Measurements from ENCODE around the gene COL17A1. TPM values are rescaled to one million over a fixed set of nuclear protein-coding genes. Genes with fewer than 3 reads are reported as not detected.
A peak's percentile ranks its signal among the peaks of the same experiment; 100 is the strongest.

COL17A1 gene
- total RNA-seq, 2 experiments from 2014 or later = not detected

DNA sequence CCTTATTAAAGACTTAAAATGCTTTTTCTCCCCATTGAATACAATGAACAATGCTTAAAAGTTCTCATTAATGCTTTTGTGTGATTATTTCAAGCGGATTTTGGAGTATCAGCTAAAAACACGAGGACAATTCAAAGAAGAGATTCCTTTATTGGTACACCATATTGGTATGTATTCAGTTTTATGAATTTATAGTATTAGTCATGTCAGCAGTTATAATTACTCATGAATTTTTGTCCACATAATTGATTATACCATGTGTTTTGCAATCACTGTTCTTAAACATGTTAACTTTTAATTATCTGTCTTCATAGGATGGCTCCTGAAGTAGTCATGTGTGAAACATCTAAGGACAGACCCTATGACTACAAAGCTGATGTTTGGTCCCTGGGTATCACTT lies 86.9 kb downstream of the COL17A1 start:
- DNase-seq = no peak
- no peak overlapping the region for H3K4me3 Mint-ChIP-seq
- H3K27ac Mint-ChIP-seq = no peak overlapping the region
- no peaks in the 10 kb centered on the region for H3K9me3 Mint-ChIP-seq
- intact Hi-C loops (cut with micrococcal nuclease) = no loop called here
- H3K4me1 Mint-ChIP-seq (ENCODE audit: low read depth) = peaks cover 15% of the 10 kb centered on the region
- H3K27me3 Mint-ChIP-seq = no peaks in the 10 kb centered on the region
- ChIA-PET POLR2A (no interaction called here), CTCF (interaction anchor here (1.3 kb wide), 1 partner anchor 12 kb away, joined by 4 read pairs; no protein-coding TSS in a partner anchor)
- H3K36me3 Mint-ChIP-seq = peaks cover 35% of the 10 kb centered on the region

DNA sequence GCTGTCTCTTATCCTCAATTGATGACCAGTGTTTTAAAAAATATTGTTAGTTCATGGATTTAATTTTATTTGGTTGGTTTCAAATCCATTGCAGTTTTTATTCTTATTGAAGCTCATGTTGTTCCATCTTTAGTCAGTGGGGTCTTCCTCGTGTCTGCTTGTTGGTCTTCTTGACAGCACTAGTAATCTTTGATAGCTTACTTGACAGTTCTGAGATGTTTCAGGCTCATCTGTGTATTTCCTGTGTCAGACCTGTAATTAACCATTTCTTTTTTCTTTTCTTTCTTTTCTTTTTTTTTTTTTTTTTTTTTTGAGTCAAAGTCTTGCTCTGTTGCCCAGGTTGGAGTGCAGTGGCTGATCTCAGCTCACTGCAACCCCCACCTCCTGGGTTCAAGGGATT lies 90.5 kb downstream of the COL17A1 start:
- Mint-ChIP-seq H3K36me3 (peaks cover 18% of the 10 kb centered on the region), H3K27ac (peak overlapping the region; percentile 65), H3K27me3 (no peaks in the 10 kb centered on the region), H3K4me3 (no peak overlapping the region), H3K9me3 (no peaks in the 10 kb centered on the region), H3K4me1 (ENCODE audit: low read depth) (peaks cover 8% of the 10 kb centered on the region)
- POLR2A ChIA-PET = no interaction called here
- CTCF ChIA-PET = interaction anchor here (0.6 to 0.8 kb wide), 2 partner anchors 105 to 109 kb away, joined by 3 read pairs; no protein-coding TSS in a partner anchor
- intact Hi-C loops (cut with micrococcal nuclease) = no loop called here
- no peak for DNase-seq

DNA sequence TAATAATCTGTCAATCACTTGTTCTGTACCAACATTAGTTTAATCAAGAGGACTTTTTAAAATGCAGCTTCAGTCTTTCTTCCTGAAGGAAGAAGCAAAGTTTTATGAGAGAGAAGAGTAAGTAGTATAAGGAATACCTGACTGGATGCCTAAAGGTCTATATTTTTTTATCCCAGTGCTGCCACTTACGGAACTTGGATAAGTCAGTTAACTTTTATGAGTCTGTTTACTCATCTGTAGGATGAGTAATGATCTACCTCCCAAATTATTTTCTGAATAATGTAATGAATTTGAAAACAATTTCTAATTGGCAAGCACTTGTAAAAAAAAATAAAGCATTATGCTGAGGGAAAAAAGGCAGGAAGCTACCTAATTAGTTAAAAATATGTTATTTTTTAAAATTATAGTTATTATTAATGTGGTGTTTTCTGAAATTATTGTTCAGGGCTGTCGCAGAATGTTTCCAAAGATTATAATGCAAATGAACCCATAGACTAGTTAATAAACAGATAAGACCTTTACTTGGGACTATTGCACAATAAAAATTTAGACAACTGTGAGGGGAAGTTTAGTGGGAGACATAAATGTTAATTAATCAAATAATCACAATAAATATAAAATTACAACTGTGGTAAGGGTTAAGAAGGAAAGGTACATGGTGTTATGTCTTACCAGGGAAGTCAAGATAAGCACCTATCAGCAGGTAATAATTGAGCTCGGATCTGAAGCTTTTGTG lies 94.1 kb downstream of the COL17A1 start:
- H3K27me3 Mint-ChIP-seq = no peaks in the 10 kb centered on the region
- H3K36me3 Mint-ChIP-seq = peaks cover 10% of the 10 kb centered on the region
- no peak overlapping the region for H3K27ac Mint-ChIP-seq
- ChIA-PET CTCF (interaction anchor here (0.7 kb wide), 1 partner anchor 87 kb away, joined by 3 read pairs; no protein-coding TSS in a partner anchor), POLR2A (interaction anchor here (0.7 kb wide), 1 partner anchor 11 kb away, joined by 3 read pairs; no protein-coding TSS in a partner anchor)
- no peak overlapping the region for H3K4me3 Mint-ChIP-seq
- intact Hi-C loops (cut with micrococcal nuclease) = no loop called here
- H3K9me3 Mint-ChIP-seq = no peaks in the 10 kb centered on the region
- H3K4me1 Mint-ChIP-seq (ENCODE audit: low read depth) = peaks cover 29% of the 10 kb centered on the region
- DNase-seq = no peak

DNA sequence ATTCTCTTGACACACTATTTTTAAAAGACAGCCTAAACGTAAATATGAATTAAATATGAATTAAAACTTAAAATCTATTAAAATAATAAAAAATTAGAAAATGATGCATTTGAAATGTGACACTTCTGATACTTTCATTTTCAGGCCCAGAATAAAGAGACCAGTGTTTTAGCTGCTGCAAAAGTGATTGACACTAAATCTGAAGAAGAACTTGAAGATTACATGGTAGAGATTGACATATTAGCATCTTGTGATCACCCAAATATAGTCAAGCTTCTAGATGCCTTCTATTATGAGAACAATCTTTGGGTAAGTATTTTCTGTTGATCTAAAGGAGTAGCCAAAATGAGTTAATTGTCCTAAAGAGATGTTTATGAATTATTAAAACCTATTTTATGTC lies 95.1 kb downstream of the COL17A1 start:
- intact Hi-C loops (cut with micrococcal nuclease) = no loop called here
- CTCF ChIA-PET = no interaction called here
- POLR2A ChIA-PET = no interaction called here
- H3K9me3 Mint-ChIP-seq = no peaks in the 10 kb centered on the region
- DNase-seq = no peak
- no peaks in the 10 kb centered on the region for H3K27me3 Mint-ChIP-seq
- peaks cover 9% of the 10 kb centered on the region for H3K36me3 Mint-ChIP-seq
- no peak overlapping the region for H3K4me3 Mint-ChIP-seq
- H3K27ac Mint-ChIP-seq = no peak overlapping the region
- H3K4me1 Mint-ChIP-seq (ENCODE audit: low read depth) = peaks cover 38% of the 10 kb centered on the region

DNA sequence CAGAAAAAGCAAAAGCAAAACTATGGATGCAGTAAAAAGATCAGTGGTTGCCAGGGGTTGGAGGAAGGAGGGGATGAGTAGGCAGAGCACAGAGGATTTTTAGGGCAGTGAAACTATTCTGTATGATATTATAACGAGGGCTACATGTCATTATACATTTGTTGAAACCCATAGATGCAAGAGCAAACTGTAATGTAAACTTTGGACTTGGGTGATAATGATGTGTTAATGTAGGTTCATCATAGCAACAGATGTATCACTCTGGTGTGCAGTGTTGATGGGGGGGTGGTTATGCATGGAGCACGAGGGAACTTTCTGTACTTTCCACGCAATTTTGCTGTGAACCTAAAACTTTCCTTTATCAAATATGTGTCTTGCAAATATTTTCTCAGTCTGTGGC lies 95.6 kb downstream of the COL17A1 start:
- ChIA-PET POLR2A (no interaction called here), CTCF (no interaction called here)
- Mint-ChIP-seq H3K27ac (no peak overlapping the region), H3K9me3 (no peaks in the 10 kb centered on the region), H3K27me3 (no peaks in the 10 kb centered on the region), H3K4me1 (ENCODE audit: low read depth) (peaks cover 40% of the 10 kb centered on the region), H3K36me3 (peaks cover 8% of the 10 kb centered on the region), H3K4me3 (no peak overlapping the region)
- DNase-seq = no peak
- intact Hi-C loops (cut with micrococcal nuclease) = no loop called here

DNA sequence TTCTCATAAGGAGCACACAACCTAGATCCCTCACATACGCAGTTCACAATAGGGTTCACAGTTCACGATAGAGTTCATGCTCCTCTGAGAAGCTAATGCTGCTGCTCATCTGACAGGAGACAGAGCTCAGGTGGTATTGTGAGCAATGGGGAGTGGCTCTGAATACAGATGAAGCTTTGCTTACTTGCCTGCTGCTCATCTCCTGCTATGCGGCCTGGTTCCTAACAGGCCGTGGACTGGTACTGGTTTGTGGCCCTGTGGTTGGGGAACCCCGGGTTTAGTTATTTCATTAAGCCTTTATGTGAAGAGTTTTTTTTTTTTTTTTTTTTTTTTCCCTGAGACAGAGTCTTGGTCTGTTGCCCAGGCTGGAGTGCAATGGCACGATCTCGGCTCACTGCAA lies 99.3 kb downstream of the COL17A1 start:
- Mint-ChIP-seq H3K36me3 (peaks cover 3% of the 10 kb centered on the region), H3K4me1 (ENCODE audit: low read depth) (peaks cover 70% of the 10 kb centered on the region), H3K4me3 (no peak overlapping the region), H3K27me3 (no peaks in the 10 kb centered on the region), H3K27ac (no peak overlapping the region), H3K9me3 (no peaks in the 10 kb centered on the region)
- CTCF ChIA-PET = interaction anchor here (0.7 to 1.5 kb wide), 3 partner anchors 96 to 102 kb away, joined by 3 to 5 read pairs (median 3); no protein-coding TSS in a partner anchor
- POLR2A ChIA-PET = no interaction called here
- DNase-seq = peak; percentile 58
- intact Hi-C loops (cut with micrococcal nuclease) = no loop called here

DNA sequence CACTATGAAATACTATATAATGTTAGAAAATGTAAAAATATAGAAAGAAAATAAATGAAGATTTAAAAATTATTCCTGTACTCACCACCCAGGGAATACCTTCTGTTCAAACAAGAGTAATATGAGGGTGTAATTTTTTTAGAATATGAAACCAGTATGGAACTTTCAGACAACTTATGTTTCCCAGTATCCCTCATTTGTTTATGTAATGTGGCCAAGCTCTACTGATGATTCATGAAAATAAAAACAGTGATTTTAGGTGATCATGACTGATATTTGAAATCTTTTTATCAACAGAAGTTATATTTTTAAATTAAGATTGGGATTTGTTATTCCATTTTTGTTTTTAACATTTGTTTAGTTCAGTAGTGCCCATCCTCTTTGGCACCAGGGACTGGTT lies 100.0 kb downstream of the COL17A1 start:
- Mint-ChIP-seq H3K27me3 (no peaks in the 10 kb centered on the region), H3K4me3 (no peak overlapping the region), H3K4me1 (ENCODE audit: low read depth) (peaks cover 75% of the 10 kb centered on the region), H3K27ac (no peak overlapping the region), H3K36me3 (peaks cover 5% of the 10 kb centered on the region), H3K9me3 (no peaks in the 10 kb centered on the region)
- no peak for DNase-seq
- CTCF ChIA-PET = interaction anchor here (0.7 to 1.5 kb wide), 3 partner anchors 95 to 101 kb away, joined by 3 to 5 read pairs (median 3); no protein-coding TSS in a partner anchor
- POLR2A ChIA-PET = no interaction called here
- intact Hi-C loops (cut with micrococcal nuclease) = no loop called here

DNA sequence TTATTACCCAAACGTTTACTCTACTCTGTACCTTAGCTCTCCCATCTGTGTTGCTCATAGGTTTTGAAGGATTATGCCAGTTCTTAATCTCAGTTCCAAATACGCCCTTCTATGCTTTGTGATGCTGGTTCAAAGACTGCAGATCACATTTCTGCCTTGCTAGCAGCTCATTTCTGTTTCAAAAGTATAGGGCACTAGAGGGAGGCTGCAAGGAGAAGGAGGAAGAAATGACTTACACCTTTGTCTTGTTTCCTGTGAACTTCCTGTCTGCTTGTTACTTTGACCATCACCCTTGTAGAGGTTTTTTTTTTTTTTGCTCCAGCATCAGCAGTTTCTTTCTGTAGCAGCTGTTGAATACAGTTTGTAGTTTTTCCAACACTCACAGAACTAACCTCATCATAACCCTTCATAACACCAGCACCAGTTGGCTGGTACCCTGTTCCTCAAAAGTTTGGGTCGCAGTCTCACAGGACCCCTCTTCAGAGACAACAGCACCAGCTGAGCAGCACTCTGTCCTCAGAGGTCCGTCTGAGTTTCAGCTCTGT lies 102.2 kb downstream of the COL17A1 start:
- Mint-ChIP-seq H3K36me3 (peaks cover 3% of the 10 kb centered on the region), H3K4me1 (ENCODE audit: low read depth) (peaks cover 74% of the 10 kb centered on the region), H3K9me3 (no peaks in the 10 kb centered on the region), H3K27ac (peak overlapping the region; percentile 80), H3K4me3 (peak overlapping the region; percentile 56), H3K27me3 (no peaks in the 10 kb centered on the region)
- intact Hi-C loops (cut with micrococcal nuclease) = loop anchor here (1.0 to 5.0 kb wide), 4 partner anchors 16 to 139 kb away; partner anchors contain the start of genes SFR1 and SLK
- CTCF ChIA-PET = interaction anchor here (0.5 to 2.1 kb wide), 9 partner anchors 23 to 276 kb away, joined by 3 to 8 read pairs (median 4); no protein-coding TSS in a partner anchor
- peak; percentile 13 for DNase-seq
- POLR2A ChIA-PET = interaction anchor here (0.9 to 1.4 kb wide), 4 partner anchors 14 to 142 kb away, joined by 4 to 9 read pairs (median 4); partner anchors contain the start of genes SFR1 and SLK

DNA sequence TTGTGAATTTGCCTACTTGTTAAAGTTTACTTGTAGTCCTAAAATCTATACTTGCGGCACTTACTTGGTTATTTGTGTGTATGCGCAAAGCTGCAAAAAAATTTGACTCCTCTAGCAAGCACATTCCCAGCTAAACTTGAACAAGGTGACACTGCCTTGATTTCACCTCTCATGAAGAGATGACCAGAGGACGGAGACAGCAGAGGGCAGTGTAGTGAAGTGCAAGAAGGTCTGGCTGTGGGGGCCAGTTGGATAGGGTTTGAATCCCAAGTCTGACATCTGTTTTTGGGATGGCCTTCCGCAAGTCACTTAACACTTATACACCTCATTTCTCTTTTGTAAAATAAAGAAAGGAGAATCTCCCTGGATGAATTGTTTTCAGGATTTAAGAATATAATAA lies 103.0 kb downstream of the COL17A1 start:
- ChIA-PET CTCF (interaction anchor here (0.6 to 2.1 kb wide), 6 partner anchors 35 to 138 kb away, joined by 3 to 8 read pairs (median 5); no protein-coding TSS in a partner anchor), POLR2A (interaction anchor here (0.6 to 1.4 kb wide), 4 partner anchors 15 to 369 kb away, joined by 3 to 9 read pairs (median 4); partner anchors contain the start of genes SFR1 and SLK)
- no peak for DNase-seq
- H3K4me3 Mint-ChIP-seq = no peak overlapping the region
- peaks cover 71% of the 10 kb centered on the region for H3K4me1 Mint-ChIP-seq (ENCODE audit: low read depth)
- peaks cover 3% of the 10 kb centered on the region for H3K36me3 Mint-ChIP-seq
- intact Hi-C loops (cut with micrococcal nuclease) = loop anchor here (1.0 to 5.0 kb wide), 4 partner anchors 15 to 140 kb away; partner anchors contain the start of genes SFR1 and SLK
- H3K27me3 Mint-ChIP-seq = no peaks in the 10 kb centered on the region
- peak overlapping the region; percentile 53 for H3K27ac Mint-ChIP-seq
- no peaks in the 10 kb centered on the region for H3K9me3 Mint-ChIP-seq

Small RNA genes within 50 kb of the gene (microRNA-seq; reads per million reads assigned to microRNA genes)
- not detected for gene MIR936 (ENCODE audit: borderline microRNAs expressed, borderline number of aligned reads, borderline replicate concordance)

Other genes with a start within 250 kb of the COL17A1 start
- gene SH3PXD2A, start 230.3 kb downstream of the COL17A1 start, total RNA-seq = 10 to 100 TPM in 1 of 2 experiments, 1 to 10 TPM in 1; 10.0 to 10.3 TPM
- gene STN1, start 167.7 kb downstream of the COL17A1 start, total RNA-seq = 10 to 100 TPM; 56.1 to 57.0 TPM
- 10 to 100 TPM; 26.1 to 27.7 TPM for gene SLK, start 118.7 kb downstream of the COL17A1 start, total RNA-seq
- 10 to 100 TPM; 16.8 to 19.2 TPM for gene SFR1, start 36.3 kb upstream of the COL17A1 start, total RNA-seq
- under 1 TPM; 0.19 to 0.22 TPM for gene CFAP43, start 146.5 kb upstream of the COL17A1 start, total RNA-seq
- gene GSTO1, start 169.0 kb upstream of the COL17A1 start, total RNA-seq = 100 to 1,000 TPM; 215 to 225 TPM
- 1 to 10 TPM; 2.3 to 2.6 TPM for gene GSTO2, start 183.3 kb upstream of the COL17A1 start, total RNA-seq